Measurements from ENCODE around the gene RDH5.

RDH5 gene

DNA sequence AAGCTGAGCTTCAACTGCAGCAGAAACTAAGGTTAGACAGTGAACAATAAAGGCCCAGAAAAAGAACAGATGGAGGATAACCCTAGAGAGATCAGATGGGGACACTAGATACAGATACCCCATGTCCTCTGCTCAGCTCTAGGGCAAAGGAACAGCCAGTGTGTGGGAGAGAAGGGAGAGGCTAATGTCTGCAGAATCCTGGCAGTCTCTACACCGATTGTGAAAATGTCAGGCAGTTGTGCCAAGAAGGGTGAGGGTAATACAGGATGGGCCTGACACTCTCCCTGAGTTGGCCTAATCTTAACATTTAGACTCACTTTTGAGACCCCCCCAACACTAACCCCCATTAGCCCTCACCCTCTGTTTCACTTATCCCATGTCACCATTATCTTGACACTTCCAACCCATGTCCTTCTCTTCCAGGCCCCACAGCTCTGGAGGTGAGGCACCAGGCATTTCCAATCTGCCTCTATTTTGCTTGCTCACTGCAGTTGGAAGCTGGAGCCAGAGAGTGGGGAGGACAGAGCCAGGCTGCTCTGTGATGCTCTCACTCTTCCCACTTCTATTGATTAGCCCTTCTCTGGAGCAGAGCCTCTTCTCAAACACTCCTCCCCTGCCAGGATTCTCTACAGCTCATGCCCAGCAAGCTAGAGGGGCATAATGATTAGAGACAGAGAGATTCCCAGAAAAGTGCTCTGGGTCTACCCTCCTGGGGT, 7.3 kb upstream of the RDH5 start:
- H3K27ac Mint-ChIP-seq: no peak overlapping the region
- no peak for DNase-seq (ENCODE audit: low spot score in 2 of 2)
- no peaks in the 10 kb centered on the region for H3K36me3 Mint-ChIP-seq
- peaks cover 7% of the 10 kb centered on the region for H3K27me3 Mint-ChIP-seq
- H3K4me1 Mint-ChIP-seq: peaks cover 29% of the 10 kb centered on the region
- no peak overlapping the region for H3K4me3 Mint-ChIP-seq
- no peaks in the 10 kb centered on the region for H3K9me3 Mint-ChIP-seq
- no peak for ATAC-seq (ENCODE audit: low read depth)

DNA sequence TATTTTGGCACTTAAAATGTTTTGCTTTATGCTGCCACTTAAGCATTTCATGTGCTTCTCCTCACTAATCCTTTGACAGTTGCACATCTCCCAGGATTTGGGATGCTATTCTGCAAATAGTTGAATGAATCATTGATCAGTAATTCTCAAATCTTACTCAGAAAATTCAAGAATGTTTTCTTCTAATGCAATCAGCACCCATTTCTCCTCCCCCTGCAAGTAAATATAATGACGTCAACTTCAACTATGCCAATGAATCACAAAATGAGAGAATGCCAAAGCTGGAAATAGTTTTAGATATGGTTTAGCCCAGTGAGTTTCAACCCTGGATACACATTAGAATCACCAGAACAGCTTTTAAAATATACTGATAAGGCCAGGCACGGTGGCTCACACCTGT, 6.5 kb upstream of the RDH5 start:
- Mint-ChIP-seq H3K4me3 (no peak overlapping the region), H3K36me3 (no peaks in the 10 kb centered on the region), H3K27ac (no peak overlapping the region), H3K9me3 (no peaks in the 10 kb centered on the region), H3K4me1 (peaks cover 31% of the 10 kb centered on the region), H3K27me3 (peaks cover 1% of the 10 kb centered on the region)
- no peak for ATAC-seq (ENCODE audit: low read depth)
- no peak for DNase-seq (ENCODE audit: low spot score in 2 of 2)

DNA sequence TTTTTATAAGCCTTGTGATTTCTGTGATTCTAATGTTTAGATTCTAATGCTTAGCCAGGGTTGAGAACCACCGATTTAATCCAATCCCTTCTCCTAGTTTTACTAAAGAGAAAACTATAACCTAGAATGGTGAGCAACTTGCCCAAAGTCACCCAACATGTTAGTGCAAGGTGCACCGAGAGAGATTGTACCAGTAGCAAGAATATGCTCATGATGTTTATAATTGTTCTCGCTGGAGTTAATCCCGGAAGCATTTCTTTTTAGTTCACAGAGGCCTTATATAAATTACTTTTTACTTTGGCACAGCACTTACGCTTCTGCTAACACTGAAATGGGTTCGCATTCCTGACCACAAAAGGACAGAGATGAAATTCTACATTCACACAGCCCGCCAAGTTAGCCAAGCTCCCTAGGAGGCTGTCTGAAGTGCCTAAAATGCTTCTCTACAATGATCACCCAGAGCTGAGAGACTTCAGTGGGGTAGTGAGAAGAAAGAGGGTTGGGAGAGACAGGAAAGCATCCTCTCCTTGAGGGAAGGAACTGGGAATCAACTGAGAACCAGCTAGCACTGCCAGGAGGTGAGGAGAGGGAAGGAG, 4.9 kb upstream of the RDH5 start:
- no peak for ATAC-seq (ENCODE audit: low read depth)
- H3K27ac Mint-ChIP-seq: peak overlapping the region; percentile 91
- no peak for DNase-seq (ENCODE audit: low spot score in 2 of 2)
- no peaks in the 10 kb centered on the region for H3K36me3 Mint-ChIP-seq
- H3K4me3 Mint-ChIP-seq: peak overlapping the region; percentile 92
- no peaks in the 10 kb centered on the region for H3K27me3 Mint-ChIP-seq
- H3K4me1 Mint-ChIP-seq: peaks cover 27% of the 10 kb centered on the region
- H3K9me3 Mint-ChIP-seq: no peaks in the 10 kb centered on the region

DNA sequence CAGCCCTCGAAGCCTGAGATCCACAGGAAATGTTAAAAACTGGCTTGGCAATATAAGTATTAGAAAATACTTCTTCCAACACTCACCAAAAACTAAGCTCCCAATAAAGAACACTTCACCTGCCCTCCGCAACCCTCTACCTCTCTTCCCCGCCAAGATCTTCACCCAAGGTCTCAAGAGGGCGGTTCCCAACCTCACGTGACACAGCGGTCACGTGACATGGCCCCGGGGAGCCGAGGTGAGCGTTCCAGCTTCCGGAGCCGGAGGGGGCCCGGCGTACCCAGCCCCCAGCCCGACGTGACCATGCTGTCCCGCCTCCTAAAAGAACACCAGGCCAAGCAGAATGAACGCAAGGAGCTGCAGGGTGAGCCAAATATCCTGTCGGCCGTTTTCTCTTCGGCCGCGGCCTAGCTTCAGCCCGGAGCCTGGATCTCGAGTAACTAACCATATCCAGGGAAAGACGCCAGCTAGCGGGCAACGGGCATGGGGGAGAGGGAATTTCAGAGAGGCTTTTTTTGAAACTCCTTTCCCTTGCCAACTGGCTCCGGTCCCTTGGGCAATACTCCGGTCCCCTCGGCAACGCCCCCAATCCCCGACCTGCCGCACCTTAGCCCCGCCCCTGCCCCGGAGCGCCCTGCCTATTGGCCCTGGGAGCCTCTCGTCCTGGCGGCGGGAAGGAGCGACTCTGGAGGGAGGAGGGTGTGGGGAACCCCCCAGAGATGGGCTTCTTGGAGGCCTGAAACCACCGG, 4.2 kb upstream of the RDH5 start, which contains the start of gene BLOC1S1:
Gene BLOC1S1, plus strand, starts transcription at position 214 of the 749 bp plus-strand sequence. Its CDS starts 6 bp downstream, at position 220.
- peak; percentile 90 for ATAC-seq (ENCODE audit: low read depth)
- Mint-ChIP-seq H3K4me3 (peak within 1 kb of the TSS; percentile 92), H3K27me3 (no peaks in the 10 kb centered on the region), H3K4me1 (peaks cover 27% of the 10 kb centered on the region), H3K9me3 (no peaks in the 10 kb centered on the region), H3K36me3 (no peaks in the 10 kb centered on the region), H3K27ac (peak within 1 kb of the TSS; percentile 91)
- peak; percentile 86 to 87 for DNase-seq (ENCODE audit: low spot score in 2 of 2)

DNA sequence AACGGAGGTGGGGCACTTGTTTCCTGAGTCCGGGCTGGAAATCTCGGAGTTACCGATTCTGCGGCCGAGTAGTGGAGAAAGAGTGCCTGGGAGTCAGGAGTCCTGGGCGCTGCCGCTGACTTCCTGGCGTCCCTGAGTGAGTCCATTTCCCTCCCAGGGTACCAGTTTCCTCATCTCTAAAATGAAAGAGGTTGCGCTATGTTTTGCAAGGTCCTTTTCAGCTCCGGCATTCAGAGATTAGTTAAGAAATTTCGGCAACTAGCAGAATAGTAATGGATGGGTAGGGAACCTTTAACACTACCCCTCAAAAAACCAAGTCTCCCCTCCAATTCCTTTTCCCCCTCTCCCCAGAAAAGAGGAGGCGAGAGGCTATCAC, 3.6 kb upstream of the RDH5 start:
- H3K4me1 Mint-ChIP-seq: peaks cover 27% of the 10 kb centered on the region
- no peaks in the 10 kb centered on the region for H3K27me3 Mint-ChIP-seq

DNA sequence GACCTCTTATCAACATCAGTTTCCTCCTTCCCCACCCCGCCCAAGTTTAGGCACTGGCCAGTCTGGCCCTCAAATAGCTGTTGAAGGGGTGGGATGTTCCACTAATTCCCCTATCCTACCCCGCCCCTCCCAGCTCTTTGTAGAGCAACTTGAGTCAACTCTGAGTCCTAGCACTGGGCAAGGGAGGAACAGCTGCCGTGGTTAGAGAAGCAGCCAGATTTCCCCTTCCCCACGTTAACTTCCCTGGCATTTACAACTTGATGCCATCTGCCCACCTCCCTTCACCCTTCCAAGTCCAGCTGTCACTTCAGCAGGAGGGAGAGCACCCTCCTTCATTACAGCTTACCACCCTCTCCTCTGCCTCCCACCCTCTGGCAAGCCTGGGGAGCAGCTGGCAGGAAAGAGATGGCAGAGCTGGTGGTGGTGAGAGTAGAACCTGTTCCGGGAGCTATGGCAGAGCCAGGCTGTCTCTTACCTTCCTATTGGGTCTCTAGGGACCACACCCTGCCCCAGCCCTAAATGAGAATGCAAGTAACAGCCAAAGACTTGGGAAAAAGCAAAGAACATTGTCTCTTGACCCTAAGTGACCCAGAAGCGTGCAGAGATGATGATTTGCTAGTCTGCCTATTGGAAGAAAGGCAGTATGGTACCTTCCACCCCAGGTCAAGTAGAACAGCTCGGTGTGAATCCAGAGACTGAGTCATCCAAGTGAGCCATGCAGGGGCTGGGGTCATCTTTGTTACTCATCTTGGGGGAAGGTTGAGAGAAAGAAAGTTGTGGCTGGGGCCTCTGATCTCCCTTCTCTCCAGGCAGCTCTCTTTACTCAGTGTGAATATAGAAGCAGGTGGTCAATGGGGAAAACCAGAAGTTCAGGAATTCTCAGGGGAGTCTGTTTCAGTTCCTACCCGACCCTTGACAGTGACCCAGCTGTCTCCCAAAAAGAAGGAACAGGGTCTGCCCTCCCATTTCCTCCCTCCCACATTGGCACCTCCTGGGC, 2.9 kb upstream of the RDH5 start:
- Mint-ChIP-seq H3K36me3 (no peaks in the 10 kb centered on the region), H3K9me3 (no peaks in the 10 kb centered on the region), H3K27me3 (no peaks in the 10 kb centered on the region), H3K4me1 (peaks cover 27% of the 10 kb centered on the region), H3K4me3 (peak overlapping the region; percentile 92), H3K27ac (peak overlapping the region; percentile 91)
- DNase-seq (ENCODE audit: low spot score in 2 of 2): no peak
- ATAC-seq (ENCODE audit: low read depth): no peak

More for the DNA sequence above, 3.6 kb upstream of the RDH5 start:
- no peaks in the 10 kb centered on the region for H3K9me3 Mint-ChIP-seq
- no peaks in the 10 kb centered on the region for H3K36me3 Mint-ChIP-seq
- peak overlapping the region; percentile 91 for H3K27ac Mint-ChIP-seq
- H3K4me3 Mint-ChIP-seq: peak overlapping the region; percentile 92
- ATAC-seq (ENCODE audit: low read depth) (no peak), DNase-seq (ENCODE audit: low spot score in 2 of 2) (no peak)

DNA sequence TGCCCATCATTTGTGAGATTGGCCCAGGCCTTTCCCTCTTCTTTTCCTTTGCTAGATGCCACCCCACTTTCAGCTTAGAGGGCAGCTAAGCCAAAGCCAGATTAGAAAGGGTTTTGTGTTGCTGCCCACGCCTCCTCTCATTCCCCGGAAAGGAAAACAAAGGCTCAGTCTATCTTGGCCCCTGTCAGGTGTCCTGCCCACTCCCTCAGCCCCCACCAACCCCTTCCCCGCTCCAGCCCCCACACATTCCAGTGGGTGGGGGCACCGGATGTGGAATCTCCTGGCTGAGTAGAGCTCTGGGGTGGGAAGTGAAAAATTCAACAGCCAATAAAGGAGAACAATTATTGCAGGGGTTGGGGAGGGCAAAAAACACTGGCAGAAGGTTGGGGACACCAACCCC, 2.2 kb upstream of the RDH5 start:
- Mint-ChIP-seq H3K4me3 (no peak overlapping the region), H3K27ac (no peak overlapping the region), H3K4me1 (peaks cover 27% of the 10 kb centered on the region)

DNA sequence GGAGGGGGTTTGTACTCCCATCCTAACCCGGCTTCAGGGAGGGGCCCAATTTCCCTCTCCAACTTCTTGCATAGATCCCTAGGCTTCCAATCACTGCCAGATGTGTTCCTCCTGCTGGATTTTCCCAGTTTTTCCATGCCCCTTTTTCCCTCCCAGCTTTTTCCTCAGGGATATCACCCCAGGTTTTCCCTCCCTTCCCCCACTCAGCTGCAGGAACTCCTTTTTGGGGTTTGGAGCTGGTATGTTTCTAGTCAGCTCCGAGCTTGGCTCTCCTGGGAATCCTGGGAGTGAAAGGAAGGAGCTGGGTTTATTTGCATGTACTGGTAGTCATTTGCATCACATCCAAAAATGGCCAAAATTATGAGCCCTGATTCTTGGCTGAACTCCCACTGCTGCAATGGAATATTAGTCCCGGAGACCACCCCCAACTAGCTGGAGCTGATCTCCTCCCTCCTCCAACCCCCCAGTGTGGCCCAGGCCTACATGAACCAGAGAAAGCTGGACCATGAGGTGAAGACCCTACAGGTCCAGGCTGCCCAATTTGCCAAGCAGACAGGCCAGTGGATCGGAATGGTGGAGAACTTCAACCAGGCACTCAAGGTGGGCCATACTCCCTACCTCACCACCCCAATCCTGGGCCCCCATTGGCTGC, 1.4 kb upstream of the RDH5 start:
- Mint-ChIP-seq H3K27ac (no peak overlapping the region), H3K36me3 (no peaks in the 10 kb centered on the region), H3K4me1 (peaks cover 30% of the 10 kb centered on the region), H3K27me3 (no peaks in the 10 kb centered on the region), H3K4me3 (no peak overlapping the region), H3K9me3 (no peaks in the 10 kb centered on the region)
- ATAC-seq (ENCODE audit: low read depth): no peak
- no peak for DNase-seq (ENCODE audit: low spot score in 2 of 2)

More for the DNA sequence above, 2.2 kb upstream of the RDH5 start:
- DNase-seq (ENCODE audit: low spot score in 2 of 2) (no peak), ATAC-seq (ENCODE audit: low read depth) (no peak)
- Mint-ChIP-seq H3K27me3 (no peaks in the 10 kb centered on the region), H3K9me3 (no peaks in the 10 kb centered on the region), H3K36me3 (no peaks in the 10 kb centered on the region)

DNA sequence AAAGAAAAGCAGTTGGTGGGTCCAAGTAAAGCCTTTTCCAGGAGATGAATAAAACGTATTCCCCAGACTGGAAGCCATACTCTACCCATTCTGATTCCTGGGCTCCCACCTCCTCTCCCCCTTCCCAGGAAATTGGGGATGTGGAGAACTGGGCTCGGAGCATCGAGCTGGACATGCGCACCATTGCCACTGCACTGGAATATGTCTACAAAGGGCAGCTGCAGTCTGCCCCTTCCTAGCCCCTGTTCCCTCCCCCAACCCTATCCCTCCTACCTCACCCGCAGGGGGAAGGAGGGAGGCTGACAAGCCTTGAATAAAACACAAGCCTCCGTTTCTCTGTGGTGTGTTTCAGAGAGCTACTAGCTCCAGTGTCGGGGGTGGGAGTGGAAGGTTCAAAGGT, 822 bp upstream of the RDH5 start:
- no peak overlapping the region for H3K27ac Mint-ChIP-seq
- no peaks in the 10 kb centered on the region for H3K27me3 Mint-ChIP-seq
- DNase-seq (ENCODE audit: low spot score in 2 of 2) (no peak), ATAC-seq (ENCODE audit: low read depth) (no peak)
- H3K9me3 Mint-ChIP-seq: no peaks in the 10 kb centered on the region
- H3K4me1 Mint-ChIP-seq: peaks cover 32% of the 10 kb centered on the region
- H3K4me3 Mint-ChIP-seq: no peak overlapping the region
- no peaks in the 10 kb centered on the region for H3K36me3 Mint-ChIP-seq

DNA sequence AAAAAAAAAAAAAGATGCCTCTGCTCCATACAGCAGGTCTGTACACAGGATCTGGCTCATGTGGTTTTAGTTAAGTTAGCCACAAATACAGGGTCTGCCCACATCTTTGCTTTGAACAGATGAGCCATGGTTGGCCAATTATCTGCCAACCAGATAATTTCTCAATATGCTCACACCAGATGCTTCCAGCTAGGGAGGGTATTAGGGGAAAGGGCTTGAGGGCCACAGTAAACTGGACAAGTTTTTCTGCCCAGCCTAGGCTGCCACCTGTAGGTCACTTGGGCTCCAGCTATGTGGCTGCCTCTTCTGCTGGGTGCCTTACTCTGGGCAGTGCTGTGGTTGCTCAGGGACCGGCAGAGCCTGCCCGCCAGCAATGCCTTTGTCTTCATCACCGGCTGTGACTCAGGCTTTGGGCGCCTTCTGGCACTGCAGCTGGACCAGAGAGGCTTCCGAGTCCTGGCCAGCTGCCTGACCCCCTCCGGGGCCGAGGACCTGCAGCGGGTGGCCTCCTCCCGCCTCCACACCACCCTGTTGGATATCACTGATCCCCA, 776 bp downstream of the RDH5 start:
- ATAC-seq (ENCODE audit: low read depth): no peak
- Mint-ChIP-seq H3K27ac (no peak overlapping the region), H3K4me1 (peaks cover 28% of the 10 kb centered on the region), H3K27me3 (no peaks in the 10 kb centered on the region), H3K9me3 (no peaks in the 10 kb centered on the region), H3K4me3 (no peak overlapping the region), H3K36me3 (no peaks in the 10 kb centered on the region)
- no peak for DNase-seq (ENCODE audit: low spot score in 2 of 2)

DNA sequence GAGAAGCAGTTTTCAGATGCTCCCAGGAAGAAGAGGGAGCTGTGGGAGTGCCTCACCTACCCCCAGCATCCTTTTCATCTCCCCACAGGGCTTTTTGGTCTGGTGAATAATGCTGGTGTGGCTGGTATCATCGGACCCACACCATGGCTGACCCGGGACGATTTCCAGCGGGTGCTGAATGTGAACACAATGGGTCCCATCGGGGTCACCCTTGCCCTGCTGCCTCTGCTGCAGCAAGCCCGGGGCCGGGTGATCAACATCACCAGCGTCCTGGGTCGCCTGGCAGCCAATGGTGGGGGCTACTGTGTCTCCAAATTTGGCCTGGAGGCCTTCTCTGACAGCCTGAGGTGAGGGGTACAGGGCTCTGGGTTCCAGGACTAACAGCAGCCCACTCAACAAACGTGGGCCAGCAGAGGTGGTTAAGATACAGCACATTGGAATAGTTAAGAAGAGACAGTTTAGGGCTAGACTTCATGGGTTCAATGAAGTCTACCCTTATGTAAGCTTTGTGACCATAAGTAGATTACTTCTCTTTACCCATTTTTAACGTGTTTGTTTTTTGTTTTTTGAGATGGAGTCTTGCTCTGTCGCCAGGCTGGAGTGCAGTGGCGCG, 1.5 kb downstream of the RDH5 start:
- ATAC-seq (ENCODE audit: low read depth) (no peak), DNase-seq (ENCODE audit: low spot score in 2 of 2) (no peak)
- no peaks in the 10 kb centered on the region for H3K36me3 Mint-ChIP-seq
- no peaks in the 10 kb centered on the region for H3K9me3 Mint-ChIP-seq
- H3K4me1 Mint-ChIP-seq: peaks cover 28% of the 10 kb centered on the region
- no peak overlapping the region for H3K4me3 Mint-ChIP-seq
- H3K27me3 Mint-ChIP-seq: no peaks in the 10 kb centered on the region
- no peak overlapping the region for H3K27ac Mint-ChIP-seq

DNA sequence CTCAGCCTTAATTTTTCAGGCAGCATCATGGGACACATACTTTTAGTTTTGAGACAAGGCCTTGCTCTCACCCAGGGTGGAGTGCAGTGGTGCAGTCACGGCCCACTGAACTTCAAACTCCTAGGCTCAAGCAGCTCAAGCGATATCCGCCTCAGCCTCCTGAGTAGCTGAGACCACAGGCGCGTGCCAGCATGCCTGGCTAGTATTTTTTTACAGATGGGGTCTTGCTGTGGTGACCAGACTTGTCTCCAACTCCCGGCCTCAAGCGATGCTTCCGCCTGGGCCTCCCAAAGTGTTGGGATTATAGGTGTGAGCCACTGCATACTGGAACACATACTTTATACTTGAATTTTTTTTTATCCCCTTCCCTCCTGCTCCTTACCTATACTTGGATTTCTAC, 2.8 kb downstream of the RDH5 start:
- peaks cover 26% of the 10 kb centered on the region for H3K4me1 Mint-ChIP-seq
- H3K4me3 Mint-ChIP-seq: no peak overlapping the region
- ATAC-seq (ENCODE audit: low read depth) (peak; percentile 23), DNase-seq (ENCODE audit: low spot score in 2 of 2) (no peak)
- no peaks in the 10 kb centered on the region for H3K27me3 Mint-ChIP-seq
- peak overlapping the region; percentile 24 for H3K27ac Mint-ChIP-seq
- no peaks in the 10 kb centered on the region for H3K36me3 Mint-ChIP-seq
- no peaks in the 10 kb centered on the region for H3K9me3 Mint-ChIP-seq

All from memory B cell (primary cell).